Measurements from ENCODE around the gene CLDN25.
"Not testable (repeated sequence)": the region's sequence is repeated elsewhere in the genome, so short reads cannot be mapped to it uniquely, and the experiment has no call there.

CLDN25 gene

GRCh38 chr11:113773416-113774173, 6.0 kb upstream of the CLDN25 start, which contains the start of gene ZW10:
ZW10 (minus strand) TSS chr11:113773692; CDS start chr11:113773666, 26 bp downstream.
- H3K4me1 ChIP-seq (ENCODE audit: control insufficient read depth, insufficient read depth, low read length, poor library complexity, severe bottlenecking), result no peaks in the 10 kb centered on the region
- no peaks in the 10 kb centered on the region for H3K27me3 ChIP-seq (replicated peaks; ENCODE audit: control insufficient read depth, insufficient read depth, low read length, poor library complexity, severe bottlenecking)
- no peaks in the 10 kb centered on the region for H3K9me3 ChIP-seq (ENCODE audit: control insufficient read depth, low read length)
- DNase-seq, result peak; percentile 77 to 90 (median 89)
- peak within 1 kb of the TSS; percentile 94 for H3K4me3 ChIP-seq (ENCODE audit: insufficient read depth, low read depth, low read length, poor library complexity, severe bottlenecking)
- peaks cover 1% of the 10 kb centered on the region for H3K36me3 ChIP-seq (ENCODE audit: control insufficient read depth, insufficient read depth, low read length)
- H3K27ac ChIP-seq (ENCODE audit: insufficient read depth, low read length, poor library complexity, severe bottlenecking), result peak within 1 kb of the TSS; percentile 76

- no peaks in the 10 kb centered on the region for H3K27me3 ChIP-seq (replicated peaks; ENCODE audit: control insufficient read depth, insufficient read depth, low read length, poor library complexity, severe bottlenecking)
- no peaks in the 10 kb centered on the region for H3K4me1 ChIP-seq (ENCODE audit: control insufficient read depth, insufficient read depth, low read length, poor library complexity, severe bottlenecking)
- no peaks in the 10 kb centered on the region for H3K9me3 ChIP-seq (ENCODE audit: control insufficient read depth, low read length)
- peak overlapping the region; percentile 94 for H3K4me3 ChIP-seq (ENCODE audit: insufficient read depth, low read depth, low read length, poor library complexity, severe bottlenecking)
- no peak for DNase-seq
- H3K27ac ChIP-seq (ENCODE audit: insufficient read depth, low read length, poor library complexity, severe bottlenecking), result peak overlapping the region; percentile 76
- no peaks in the 10 kb centered on the region for H3K36me3 ChIP-seq (ENCODE audit: control insufficient read depth, insufficient read depth, low read length)
Measured at GRCh38 chr11:113774174-113774503, 5.5 kb upstream of the CLDN25 start.

GRCh38 chr11:113778111-113778910, 1.3 kb upstream of the CLDN25 start:
- H3K27ac ChIP-seq (ENCODE audit: insufficient read depth, low read length, poor library complexity, severe bottlenecking), result no peak overlapping the region
- no peaks in the 10 kb centered on the region for H3K27me3 ChIP-seq (replicated peaks; ENCODE audit: control insufficient read depth, insufficient read depth, low read length, poor library complexity, severe bottlenecking)
- H3K4me1 ChIP-seq (ENCODE audit: control insufficient read depth, insufficient read depth, low read length, poor library complexity, severe bottlenecking), result no peaks in the 10 kb centered on the region
- H3K9me3 ChIP-seq (ENCODE audit: control insufficient read depth, low read length), result no peaks in the 10 kb centered on the region
- no peak overlapping the region for H3K4me3 ChIP-seq (ENCODE audit: insufficient read depth, low read depth, low read length, poor library complexity, severe bottlenecking)
- no peak for DNase-seq
- H3K36me3 ChIP-seq (ENCODE audit: control insufficient read depth, insufficient read depth, low read length), result no peaks in the 10 kb centered on the region

- Histone ChIP-seq H3K36me3 (ENCODE audit: control insufficient read depth, insufficient read depth, low read length) (no peaks in the 10 kb centered on the region), H3K27ac (ENCODE audit: insufficient read depth, low read length, poor library complexity, severe bottlenecking) (no peak overlapping the region), H3K4me1 (ENCODE audit: control insufficient read depth, insufficient read depth, low read length, poor library complexity, severe bottlenecking) (no peaks in the 10 kb centered on the region), H3K4me3 (ENCODE audit: insufficient read depth, low read depth, low read length, poor library complexity, severe bottlenecking) (no peak overlapping the region), H3K9me3 (ENCODE audit: control insufficient read depth, low read length) (no peaks in the 10 kb centered on the region), H3K27me3 (replicated peaks; ENCODE audit: control insufficient read depth, insufficient read depth, low read length, poor library complexity, severe bottlenecking) (no peaks in the 10 kb centered on the region)
- no peak for DNase-seq
Measured at GRCh38 chr11:113781682-113782081, 2.1 kb downstream of the CLDN25 start.

GRCh38 chr11:113782134-113782533, 2.5 kb downstream of the CLDN25 start:
- H3K27ac ChIP-seq (ENCODE audit: insufficient read depth, low read length, poor library complexity, severe bottlenecking), result no peak overlapping the region
- DNase-seq, result no peak

GRCh38 chr11:113789016-113789415, 9.4 kb downstream of the CLDN25 start:
- H3K4me3 ChIP-seq (ENCODE audit: insufficient read depth, low read depth, low read length, poor library complexity, severe bottlenecking); H3K27ac ChIP-seq (ENCODE audit: insufficient read depth, low read length, poor library complexity, severe bottlenecking); H3K27me3 ChIP-seq (replicated peaks; ENCODE audit: control insufficient read depth, insufficient read depth, low read length, poor library complexity, severe bottlenecking); DNase-seq; H3K4me1 ChIP-seq (ENCODE audit: control insufficient read depth, insufficient read depth, low read length, poor library complexity, severe bottlenecking); H3K9me3 ChIP-seq (ENCODE audit: control insufficient read depth, low read length); H3K36me3 ChIP-seq (ENCODE audit: control insufficient read depth, insufficient read depth, low read length): not testable (repeated sequence)

More at GRCh38 chr11:113782134-113782533, 2.5 kb downstream of the CLDN25 start:
- Histone ChIP-seq H3K4me3 (ENCODE audit: insufficient read depth, low read depth, low read length, poor library complexity, severe bottlenecking) (no peak overlapping the region), H3K9me3 (ENCODE audit: control insufficient read depth, low read length) (no peaks in the 10 kb centered on the region), H3K4me1 (ENCODE audit: control insufficient read depth, insufficient read depth, low read length, poor library complexity, severe bottlenecking) (no peaks in the 10 kb centered on the region), H3K27me3 (replicated peaks; ENCODE audit: control insufficient read depth, insufficient read depth, low read length, poor library complexity, severe bottlenecking) (no peaks in the 10 kb centered on the region), H3K36me3 (ENCODE audit: control insufficient read depth, insufficient read depth, low read length) (no peaks in the 10 kb centered on the region)

- Histone ChIP-seq H3K36me3 (ENCODE audit: control insufficient read depth, insufficient read depth, low read length) (no peaks in the 10 kb centered on the region), H3K27me3 (replicated peaks; ENCODE audit: control insufficient read depth, insufficient read depth, low read length, poor library complexity, severe bottlenecking) (no peaks in the 10 kb centered on the region), H3K4me3 (ENCODE audit: insufficient read depth, low read depth, low read length, poor library complexity, severe bottlenecking) (no peak overlapping the region), H3K9me3 (ENCODE audit: control insufficient read depth, low read length) (no peaks in the 10 kb centered on the region), H3K4me1 (ENCODE audit: control insufficient read depth, insufficient read depth, low read length, poor library complexity, severe bottlenecking) (no peaks in the 10 kb centered on the region), H3K27ac (ENCODE audit: insufficient read depth, low read length, poor library complexity, severe bottlenecking) (no peak overlapping the region)
- DNase-seq, result no peak
Measured at GRCh38 chr11:113789675-113790320, 10.2 kb downstream of the CLDN25 start.

GRCh38 chr11:113796663-113797259, 17.2 kb downstream of the CLDN25 start:
- Histone ChIP-seq H3K27ac (ENCODE audit: insufficient read depth, low read length, poor library complexity, severe bottlenecking) (no peak overlapping the region), H3K4me3 (ENCODE audit: insufficient read depth, low read depth, low read length, poor library complexity, severe bottlenecking) (no peak overlapping the region), H3K9me3 (ENCODE audit: control insufficient read depth, low read length) (no peaks in the 10 kb centered on the region), H3K27me3 (replicated peaks; ENCODE audit: control insufficient read depth, insufficient read depth, low read length, poor library complexity, severe bottlenecking) (no peaks in the 10 kb centered on the region), H3K4me1 (ENCODE audit: control insufficient read depth, insufficient read depth, low read length, poor library complexity, severe bottlenecking) (no peaks in the 10 kb centered on the region), H3K36me3 (ENCODE audit: control insufficient read depth, insufficient read depth, low read length) (peaks cover 5% of the 10 kb centered on the region)
- peak in 1 of 3 donors; percentile 5 for DNase-seq

GRCh38 chr11:113802621-113803020, 23.0 kb downstream of the CLDN25 start:
- Histone ChIP-seq H3K36me3 (ENCODE audit: control insufficient read depth, insufficient read depth, low read length) (peaks cover 11% of the 10 kb centered on the region), H3K4me3 (ENCODE audit: insufficient read depth, low read depth, low read length, poor library complexity, severe bottlenecking) (no peak overlapping the region), H3K27me3 (replicated peaks; ENCODE audit: control insufficient read depth, insufficient read depth, low read length, poor library complexity, severe bottlenecking) (no peaks in the 10 kb centered on the region)

More at GRCh38 chr11:113802621-113803020, 23.0 kb downstream of the CLDN25 start:
- Histone ChIP-seq H3K27ac (ENCODE audit: insufficient read depth, low read length, poor library complexity, severe bottlenecking) (no peak overlapping the region), H3K9me3 (ENCODE audit: control insufficient read depth, low read length) (no peaks in the 10 kb centered on the region), H3K4me1 (ENCODE audit: control insufficient read depth, insufficient read depth, low read length, poor library complexity, severe bottlenecking) (no peaks in the 10 kb centered on the region)
- no peak for DNase-seq
